ENCODE measurements around the gene NOTUM. TPM values are rescaled to one million over a fixed set of nuclear protein-coding genes. Genes with fewer than 3 reads are reported as not detected.

The NOTUM gene
- total RNA-seq, 6 donors from 2014 or later: 0.89 to 5.0 (median 2.3) TPM

- DNase-seq: peak in 1 of 2 donors; percentile 62
- Histone ChIP-seq H3K36me3 (no peaks in the 10 kb centered on the region), H3K27ac (no peak overlapping the region), H3K27me3 (peaks cover 1 to 34% (median 15%) of the 10 kb centered on the region in 4 donors), H3K4me3 (no peak overlapping the region), H3K9me3 (no peaks in the 10 kb centered on the region), H3K4me1 (peaks cover 30 to 66% (median 39%) of the 10 kb centered on the region in 4 donors)
- no peak for TF ChIP-seq POLR2AphosphoS5 (IDR thresholded peaks at IDR 0.05)
- TF ChIP-seq, protein P1, sequence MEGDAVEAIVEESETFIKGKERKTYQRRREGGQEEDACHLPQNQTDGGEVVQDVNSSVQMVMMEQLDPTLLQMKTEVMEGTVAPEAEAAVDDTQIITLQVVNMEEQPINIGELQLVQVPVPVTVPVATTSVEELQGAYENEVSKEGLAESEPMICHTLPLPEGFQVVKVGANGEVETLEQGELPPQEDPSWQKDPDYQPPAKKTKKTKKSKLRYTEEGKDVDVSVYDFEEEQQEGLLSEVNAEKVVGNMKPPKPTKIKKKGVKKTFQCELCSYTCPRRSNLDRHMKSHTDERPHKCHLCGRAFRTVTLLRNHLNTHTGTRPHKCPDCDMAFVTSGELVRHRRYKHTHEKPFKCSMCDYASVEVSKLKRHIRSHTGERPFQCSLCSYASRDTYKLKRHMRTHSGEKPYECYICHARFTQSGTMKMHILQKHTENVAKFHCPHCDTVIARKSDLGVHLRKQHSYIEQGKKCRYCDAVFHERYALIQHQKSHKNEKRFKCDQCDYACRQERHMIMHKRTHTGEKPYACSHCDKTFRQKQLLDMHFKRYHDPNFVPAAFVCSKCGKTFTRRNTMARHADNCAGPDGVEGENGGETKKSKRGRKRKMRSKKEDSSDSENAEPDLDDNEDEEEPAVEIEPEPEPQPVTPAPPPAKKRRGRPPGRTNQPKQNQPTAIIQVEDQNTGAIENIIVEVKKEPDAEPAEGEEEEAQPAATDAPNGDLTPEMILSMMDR (IDR thresholded peaks at IDR 0.05): no peak
- WGBS, 2 donors: 75 to 85% methylated on average over 22 of the region's 22 CpGs
- no peak for ATAC-seq (ENCODE audit: low FRiP score in 2 of 2)
Observed at GRCh38 chr17:81964081-81964849, 3.3 kb upstream of the NOTUM start.

DNA sequence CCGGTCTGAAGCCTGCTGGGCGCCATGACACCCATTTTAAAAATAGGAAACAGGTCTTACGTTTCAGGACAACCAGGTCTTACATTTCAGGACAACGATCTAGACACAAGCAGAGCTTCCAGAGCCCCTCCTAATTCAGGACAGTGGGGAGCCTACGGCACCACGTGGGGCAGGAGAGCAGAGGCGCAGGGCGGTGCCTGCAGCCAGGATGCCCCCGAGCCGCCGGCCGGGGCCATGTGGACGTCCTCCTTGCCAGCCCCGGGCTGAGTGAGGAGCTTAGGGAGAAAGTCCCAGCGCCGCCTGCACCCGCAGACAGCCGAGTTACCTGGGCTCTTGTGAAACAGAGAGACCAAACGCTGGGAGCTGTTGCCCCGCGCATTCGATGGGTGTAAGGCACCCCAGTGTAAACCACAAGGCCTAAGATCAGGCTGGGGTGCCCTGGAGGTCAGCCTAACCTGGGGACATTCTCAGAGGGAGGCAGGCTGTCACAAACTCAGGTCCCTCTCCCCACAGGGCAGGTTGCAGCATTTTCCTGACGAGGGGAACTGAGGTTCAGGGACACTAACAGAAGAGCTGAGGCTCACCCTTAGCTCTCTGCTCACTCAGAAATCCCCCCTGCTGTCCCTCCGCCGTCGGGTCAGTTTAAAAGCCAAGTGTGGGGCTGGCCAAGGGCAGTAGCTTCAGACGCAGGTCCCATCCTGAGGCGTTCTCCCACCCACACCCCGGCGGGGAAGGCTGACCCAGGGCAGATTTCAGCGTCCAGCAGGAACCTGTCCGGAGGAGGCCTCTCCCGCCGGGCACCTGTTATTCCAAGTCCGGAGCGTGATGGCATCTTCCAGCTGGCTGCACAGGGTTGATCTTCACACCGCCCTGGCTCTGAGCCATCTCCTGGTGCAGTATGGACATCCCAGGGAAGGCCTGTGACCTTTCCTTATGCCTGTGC, 1.8 kb upstream of the NOTUM start:
- Histone ChIP-seq H3K36me3 (no peaks in the 10 kb centered on the region), H3K4me1 (peaks cover 24 to 58% (median 33%) of the 10 kb centered on the region in 4 donors), H3K4me3 (no peak overlapping the region), H3K27me3 (peaks cover 1 to 43% (median 17%) of the 10 kb centered on the region in 4 donors), H3K9me3 (no peaks in the 10 kb centered on the region), H3K27ac (no peak overlapping the region)
- TF ChIP-seq POLR2A (IDR thresholded peaks at IDR 0.05) (no peak), EP300 (IDR thresholded peaks at IDR 0.05) (no peak), POLR2AphosphoS5 (IDR thresholded peaks at IDR 0.05) (no peak)
- TF ChIP-seq, protein P1 (IDR thresholded peaks at IDR 0.05): no peak
- DNase-seq (peak in 1 of 2 donors; percentile 76), ATAC-seq (ENCODE audit: low FRiP score in 2 of 2) (no peak)
- 65 to 68% methylated on average over 10 to 37 of the region's 37 CpGs for WGBS, 2 donors

GRCh38 chr17:81961521-81962498, 823 bp upstream of the NOTUM start:
- no peak overlapping the region for H3K27ac ChIP-seq
- no peaks in the 10 kb centered on the region for H3K36me3 ChIP-seq
- peak overlapping the region in 3 of 4 donors; percentile 29 to 57 (median 50) for H3K4me3 ChIP-seq
- no peaks in the 10 kb centered on the region for H3K9me3 ChIP-seq
- 49 to 80% methylated on average over 6 to 11 of the region's 82 CpGs for WGBS, 2 donors
- peaks cover 1 to 43% (median 17%) of the 10 kb centered on the region in 4 donors for H3K27me3 ChIP-seq
- ATAC-seq (ENCODE audit: low FRiP score in 2 of 2) (no peak), DNase-seq (peak in 1 of 2 donors; percentile 83)
- TF ChIP-seq EP300 (IDR thresholded peaks at IDR 0.05): no peak
- no peak for TF ChIP-seq POLR2A (IDR thresholded peaks at IDR 0.05)
- TF ChIP-seq, protein P1 (IDR thresholded peaks at IDR 0.05): no peak
- no peak for TF ChIP-seq POLR2AphosphoS5 (IDR thresholded peaks at IDR 0.05)
- peaks cover 14 to 49% (median 24%) of the 10 kb centered on the region in 4 donors for H3K4me1 ChIP-seq

Data from upper lobe of left lung (tissue), 6 donors.